GM18505 (cell line): ENCODE data around the gene LIPN.

ENCODE experiments used
- ATAC-seq: cut with Tn5 transposase; IDR thresholded peaks from one replicate; pipeline ENCODE4 v1.9.1; 2021; ENCODE audit not compliant: unreplicated experiment
- POLR2A ChIP-seq: IDR thresholded peaks from 4 replicates; pipeline ENCODE4 v1.6.1; 2011; ENCODE audit warnings: borderline replicate concordance; ENCODE audit not compliant: insufficient read depth, insufficient read length; ENCODE audit errors: extremely low read depth

LIPN gene

DNA sequence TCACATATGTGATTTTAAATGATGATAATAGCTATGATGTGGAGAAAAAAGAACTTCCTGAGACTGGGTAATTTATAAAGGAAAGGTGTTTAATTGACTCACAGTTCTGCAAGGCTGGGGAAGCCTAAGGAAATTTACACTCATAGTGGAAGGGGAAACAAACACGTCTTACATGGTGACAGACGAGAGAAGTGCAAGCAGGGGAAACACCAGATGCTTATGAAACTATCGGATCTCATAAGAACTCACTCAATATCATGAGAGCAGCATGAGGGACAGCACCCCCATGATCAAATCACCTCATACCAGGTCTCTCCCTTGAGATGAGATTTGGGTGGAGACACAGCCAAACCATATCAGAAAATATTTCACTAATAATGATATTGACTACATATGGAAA lies 4.1 kb upstream of the LIPN start:
- TF ChIP-seq POLR2A: no peak
- no peak for ATAC-seq

DNA sequence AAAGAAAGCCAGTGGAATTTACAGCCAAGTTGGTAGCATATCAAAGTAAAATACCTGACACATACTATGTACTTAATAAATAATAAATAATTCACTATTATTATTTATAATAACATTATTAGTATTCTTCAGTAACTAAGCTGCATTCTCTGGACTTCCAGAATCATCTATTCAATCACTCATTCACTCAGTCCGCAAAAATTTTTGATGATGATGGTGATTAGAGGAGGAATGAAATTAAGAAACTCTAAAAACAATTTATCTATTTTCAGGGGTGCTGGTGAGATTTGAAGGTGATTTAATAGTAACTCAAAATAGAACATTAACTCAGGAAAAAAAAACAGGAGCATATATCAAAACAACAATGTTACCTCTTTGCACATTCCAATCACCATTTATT lies 3.2 kb upstream of the LIPN start:
- ATAC-seq: no peak
- TF ChIP-seq POLR2A: no peak

DNA sequence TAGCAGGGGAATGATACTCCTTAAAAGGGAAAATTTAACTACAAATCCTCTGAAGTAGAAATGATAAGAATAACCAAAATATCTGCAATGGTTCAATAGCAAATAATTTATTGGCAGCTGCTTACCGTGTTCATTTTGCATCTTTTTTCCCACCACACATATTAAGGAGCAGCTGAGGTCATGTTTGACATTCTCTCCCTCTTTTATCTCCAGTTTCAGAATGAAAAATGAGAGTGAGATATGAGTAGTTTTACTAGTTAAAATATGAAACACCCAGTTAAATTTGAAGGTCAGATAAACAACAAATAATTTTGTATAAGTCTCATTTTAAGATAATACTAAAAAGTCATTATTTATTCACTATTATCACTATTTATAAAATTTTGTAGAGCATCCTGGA lies 3.1 kb downstream of the LIPN start:
- ATAC-seq: no peak
- no peak for TF ChIP-seq POLR2A

DNA sequence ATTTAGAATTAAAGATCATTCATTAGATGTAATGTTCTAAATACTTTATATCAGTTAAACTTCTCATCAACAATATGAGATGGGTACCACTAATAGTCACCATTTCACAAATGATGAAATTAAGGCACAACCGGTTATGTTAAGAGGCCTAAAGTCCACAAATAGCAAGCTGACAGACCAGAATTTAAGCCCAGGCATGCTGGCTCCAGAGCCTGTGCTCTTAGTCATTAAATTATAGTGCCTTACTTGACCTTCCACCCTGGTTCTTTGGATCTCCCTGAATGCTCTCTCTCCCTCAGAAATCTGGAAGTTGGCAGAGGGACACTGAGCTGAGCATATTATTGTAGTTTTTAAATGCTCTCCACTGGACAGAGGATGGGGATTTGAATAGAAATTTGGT lies 3.6 kb downstream of the LIPN start:
- no peak for TF ChIP-seq POLR2A
- ATAC-seq: no peak

DNA sequence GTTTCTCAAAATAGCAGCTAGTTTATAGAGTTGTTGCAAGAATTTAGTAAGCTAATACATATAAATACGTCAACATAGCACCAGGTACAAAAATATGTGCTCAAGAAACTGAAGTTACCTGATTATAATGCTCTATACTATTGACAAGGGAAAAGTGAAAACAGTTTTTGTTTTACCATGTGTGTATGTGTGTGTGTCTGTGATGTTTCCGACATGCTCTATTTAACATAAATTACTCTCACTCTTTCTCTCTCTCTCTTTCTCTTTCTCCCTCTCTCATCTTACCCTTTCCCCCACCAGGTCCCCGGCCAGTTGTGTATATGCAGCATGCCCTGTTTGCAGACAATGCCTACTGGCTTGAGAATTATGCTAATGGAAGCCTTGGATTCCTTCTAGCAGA lies 4.3 kb downstream of the LIPN start:
- no peak for ATAC-seq
- no peak for TF ChIP-seq POLR2A

DNA sequence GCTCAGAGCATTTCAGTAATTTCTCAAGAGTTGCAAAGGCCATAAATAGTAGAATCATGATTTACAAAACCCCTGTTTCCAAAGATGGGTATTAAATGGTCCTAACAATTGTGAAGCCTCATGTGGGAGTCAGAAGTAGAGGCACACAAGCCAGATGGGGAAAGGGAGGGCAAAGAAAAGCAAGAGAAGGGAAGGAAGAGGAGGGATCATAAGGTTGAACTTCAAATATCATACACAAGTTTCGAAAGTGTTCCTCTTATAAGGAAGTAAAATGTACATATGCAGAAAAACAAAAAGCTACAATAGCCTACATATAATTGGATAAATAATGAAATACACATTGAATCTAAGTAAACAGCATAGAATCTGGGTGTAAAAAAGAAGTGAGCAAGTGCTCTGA lies 6.0 kb downstream of the LIPN start:
- no peak for ATAC-seq
- no peak for TF ChIP-seq POLR2A

DNA sequence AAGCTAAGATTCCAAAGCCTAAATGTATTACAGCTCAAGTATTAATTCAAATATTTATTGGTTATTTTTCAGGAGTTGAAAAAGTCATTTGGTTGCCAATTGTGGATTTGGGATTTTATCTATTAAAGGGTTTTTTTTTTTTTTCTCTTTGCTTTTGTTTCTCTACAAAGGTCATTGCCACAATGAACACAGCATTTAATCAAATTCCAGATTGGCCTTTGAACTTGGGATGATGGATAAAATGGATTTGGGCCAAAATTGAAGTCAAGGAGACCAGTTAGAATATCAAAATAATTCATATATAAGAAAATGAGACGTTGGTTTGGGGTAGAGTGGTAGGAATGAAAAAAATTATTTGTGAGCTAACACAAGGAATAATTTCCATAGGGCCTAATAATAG lies 9.6 kb downstream of the LIPN start:
- ATAC-seq: no peak
- no peak for TF ChIP-seq POLR2A

DNA sequence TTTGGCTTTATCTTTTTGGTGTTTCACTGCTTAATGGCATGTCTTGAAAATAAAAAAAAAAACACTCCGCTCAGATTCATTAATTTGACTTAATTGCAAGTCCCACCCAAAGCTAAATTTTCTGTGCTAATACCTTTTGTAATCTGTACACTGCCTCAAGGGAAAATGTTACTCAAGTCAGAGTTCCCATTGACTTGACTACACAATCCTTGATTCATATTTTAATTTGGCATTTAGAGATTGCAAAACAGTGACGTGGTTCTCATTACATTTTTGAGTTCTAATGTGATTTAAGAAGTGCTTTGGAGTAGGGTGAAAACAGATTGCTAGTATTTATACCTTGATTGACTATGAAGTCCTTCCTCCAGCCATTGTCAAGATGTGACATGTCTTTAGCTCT lies 21.4 kb downstream of the LIPN start:
- ATAC-seq: no peak
- no peak for TF ChIP-seq POLR2A

DNA sequence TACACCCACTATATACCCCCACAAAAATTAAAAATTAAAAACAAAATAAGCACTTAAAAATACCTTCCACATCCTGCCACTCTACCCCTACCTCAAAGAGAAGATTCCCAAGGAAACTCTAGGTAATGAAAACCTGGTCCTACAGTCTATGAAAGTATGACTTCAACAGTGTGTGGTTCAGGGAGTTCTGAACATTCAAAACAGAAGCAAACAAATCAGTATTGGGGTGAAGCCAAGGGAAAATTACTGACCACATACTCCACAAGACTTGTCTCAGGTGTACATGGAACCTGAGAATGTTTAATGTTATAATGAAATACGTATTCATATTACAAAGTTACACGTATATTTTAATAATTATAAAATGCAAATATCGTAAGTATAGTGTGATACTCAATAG lies 22.4 kb downstream of the LIPN start:
- no peak for ATAC-seq
- no peak for TF ChIP-seq POLR2A

DNA sequence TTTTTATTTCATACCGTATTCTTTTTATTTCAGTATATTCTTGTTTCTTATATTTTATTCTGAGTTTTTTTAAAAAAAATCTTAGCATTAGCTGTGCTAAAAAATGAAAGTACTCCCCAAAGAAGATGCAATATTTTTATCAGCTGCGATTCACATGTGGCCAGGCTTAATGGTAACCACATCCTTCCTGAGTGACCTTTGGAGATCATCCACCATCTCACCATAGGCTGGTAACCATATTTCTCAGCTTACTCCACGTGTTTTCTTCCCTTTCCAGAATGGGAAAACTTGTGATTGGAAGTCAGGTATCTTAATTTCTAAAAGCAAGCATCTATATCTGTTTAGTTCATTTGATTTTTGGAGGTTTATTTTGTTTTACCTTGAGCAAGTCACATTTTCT lies 23.9 kb downstream of the LIPN start:
- no peak for TF ChIP-seq POLR2A
- no peak for ATAC-seq

DNA sequence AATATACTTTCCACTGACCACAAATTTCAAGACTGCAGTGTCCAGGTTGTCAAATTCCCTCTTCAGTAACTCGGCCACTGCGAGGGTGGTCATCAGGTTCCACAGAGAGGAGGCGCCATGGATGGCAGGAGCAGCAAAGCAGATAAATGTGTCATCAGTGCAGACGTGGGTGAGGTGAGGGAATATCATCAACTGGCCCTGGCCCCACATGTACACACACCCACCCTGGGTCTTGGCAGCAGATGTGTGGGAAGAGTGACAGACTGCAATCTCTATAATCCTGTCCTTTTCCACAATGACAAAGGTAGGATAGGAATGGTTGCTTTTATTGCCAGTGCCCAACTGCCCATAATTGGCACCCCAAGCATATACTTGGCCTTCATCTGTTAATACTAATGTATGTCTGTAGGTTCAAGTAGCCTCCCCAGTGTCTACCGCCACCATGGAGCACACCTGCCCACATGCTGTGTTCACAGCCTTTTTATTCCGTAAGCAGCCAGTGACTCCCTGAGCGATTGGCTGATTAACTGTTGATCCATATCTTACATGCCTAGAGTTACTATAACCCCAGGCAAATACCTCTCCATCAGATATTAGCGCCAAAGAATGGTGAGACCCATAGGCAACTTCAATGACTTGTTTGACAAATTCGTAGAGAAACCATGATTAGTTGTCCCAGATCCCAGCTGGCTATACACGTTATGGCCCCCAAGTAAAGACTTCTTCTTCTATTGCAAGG lies 26.4 kb downstream of the LIPN start:
- no peak for ATAC-seq
- no peak for TF ChIP-seq POLR2A

DNA sequence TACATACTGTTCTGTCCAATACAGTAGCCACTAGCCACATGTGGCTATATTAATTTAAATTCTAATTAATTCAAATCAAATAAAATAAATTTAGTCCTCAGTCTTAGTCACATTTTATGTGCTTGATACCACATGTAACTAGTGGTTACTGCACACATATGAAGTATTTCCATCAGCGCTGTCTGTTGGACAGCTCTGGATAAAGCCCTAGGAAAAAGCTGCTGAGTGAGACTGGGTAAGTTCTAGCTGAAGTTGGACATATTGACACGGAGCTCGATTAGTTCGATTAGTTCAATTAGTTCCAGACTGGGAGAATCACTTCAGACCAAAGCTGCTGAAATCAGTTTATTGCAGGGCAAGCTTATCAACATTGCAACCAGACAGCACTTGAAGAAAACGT lies 27.6 kb downstream of the LIPN start:
- TF ChIP-seq POLR2A: no peak
- no peak for ATAC-seq

DNA sequence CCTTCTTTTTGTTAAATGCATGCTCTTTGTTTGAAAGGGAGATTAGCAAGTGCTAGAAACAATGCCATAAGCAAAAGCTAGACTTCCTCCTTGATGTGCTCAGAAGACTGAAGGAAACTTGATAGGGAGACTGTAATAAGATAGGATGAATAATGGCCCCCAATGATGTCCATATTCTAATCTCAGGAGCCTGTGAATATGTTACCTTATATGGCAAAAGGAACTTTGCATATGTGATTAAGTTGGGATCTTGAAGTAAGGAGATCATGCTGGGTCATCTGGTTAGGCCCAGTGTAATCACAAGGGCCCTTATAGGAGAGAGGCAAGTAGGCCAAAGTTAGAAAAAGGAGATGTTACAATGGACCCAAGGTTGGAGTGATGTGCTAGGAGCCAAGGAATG lies 29.1 kb downstream of the LIPN start:
- no peak for ATAC-seq
- no peak for TF ChIP-seq POLR2A

DNA sequence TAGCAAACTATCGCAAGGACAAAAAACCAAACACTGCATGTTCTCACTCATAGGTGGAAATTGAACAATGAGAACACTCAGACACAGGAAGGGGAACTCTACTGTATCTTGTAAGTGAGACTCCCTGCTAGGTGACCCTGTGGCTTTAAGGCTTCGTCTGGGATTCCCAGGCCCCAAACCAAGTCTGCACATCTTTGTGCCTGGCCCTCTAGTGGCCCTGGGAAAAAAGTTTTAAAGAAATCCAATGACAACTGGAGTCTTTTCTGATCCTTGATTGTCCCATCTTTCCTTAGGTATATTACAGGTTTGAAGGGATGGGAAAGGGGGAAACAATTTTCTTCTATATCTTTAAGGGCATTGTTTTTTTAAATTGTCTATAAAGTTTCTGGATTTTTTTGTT lies 32.1 kb downstream of the LIPN start:
- no peak for TF ChIP-seq POLR2A

DNA sequence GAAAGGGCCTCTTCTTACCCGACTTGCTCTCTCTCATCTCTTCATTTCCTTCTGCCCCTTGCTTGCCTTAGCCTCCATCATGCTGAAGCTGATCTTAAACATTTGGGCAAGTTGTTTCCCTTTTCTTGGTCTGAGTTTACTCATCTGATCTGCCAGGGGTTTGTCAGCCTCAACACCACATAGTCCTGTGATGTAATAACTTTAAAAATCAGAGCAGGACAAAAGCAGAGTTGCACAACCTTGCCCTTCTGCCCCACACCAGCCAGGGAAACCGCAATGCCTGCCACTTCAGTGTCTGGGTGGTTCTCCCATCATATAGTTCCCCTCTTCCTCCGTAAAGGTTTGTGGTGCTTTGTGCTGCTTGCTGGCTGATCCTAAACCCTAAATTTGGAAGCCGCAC lies 32.8 kb downstream of the LIPN start:
- TF ChIP-seq POLR2A: no peak
- ATAC-seq: no peak

More for the DNA sequence above, 32.1 kb downstream of the LIPN start:
- no peak for ATAC-seq
